GM21529 (cell line): ENCODE measurements around the gene COX7A1.

Experiments used
- ATAC-seq: cut with Tn5 transposase; IDR thresholded peaks from one replicate; pipeline ENCODE4 v1.9.1; 2021; ENCODE audit not compliant: unreplicated experiment

Gene COX7A1

DNA sequence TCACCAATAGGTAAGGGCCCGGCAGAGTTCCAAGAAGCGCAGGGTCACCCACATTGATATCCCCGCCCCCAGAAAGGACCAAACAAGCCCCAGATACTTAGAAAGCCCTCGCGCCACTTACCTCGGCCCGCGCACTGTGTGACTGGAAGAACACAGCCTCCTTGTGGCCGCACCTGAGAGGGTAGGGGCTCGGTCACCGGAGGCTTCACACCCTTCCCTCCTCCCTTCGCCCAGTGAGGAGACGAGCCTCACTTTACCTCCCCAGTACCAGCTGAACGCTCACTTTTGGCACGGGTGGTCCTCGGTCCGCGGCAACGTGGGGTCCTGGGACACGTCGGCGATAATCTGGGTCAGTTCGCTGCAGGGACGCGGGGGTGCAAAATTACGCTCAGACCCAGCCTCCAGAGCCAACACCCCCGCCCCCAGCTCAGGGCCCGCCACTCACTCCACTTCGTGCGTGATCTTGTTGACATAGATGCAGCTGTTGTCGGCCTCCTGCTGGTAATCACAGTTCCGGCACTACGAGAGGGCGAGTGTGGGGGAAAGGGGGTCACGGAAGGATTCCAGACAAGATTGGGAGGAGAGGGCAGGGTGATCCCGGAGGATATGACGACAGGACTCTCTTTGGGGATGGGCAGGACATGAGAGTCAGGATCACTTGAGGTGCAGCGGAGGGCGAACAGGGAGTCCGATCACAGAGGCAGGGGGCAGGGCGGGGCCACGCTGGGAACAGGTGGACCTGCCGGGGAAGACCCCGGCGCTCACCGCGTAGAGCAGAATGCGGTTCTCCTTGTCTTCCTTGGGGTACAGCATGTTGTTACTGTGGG is 38.1 kb downstream of the COX7A1 start:
- ATAC-seq, result no peak

DNA sequence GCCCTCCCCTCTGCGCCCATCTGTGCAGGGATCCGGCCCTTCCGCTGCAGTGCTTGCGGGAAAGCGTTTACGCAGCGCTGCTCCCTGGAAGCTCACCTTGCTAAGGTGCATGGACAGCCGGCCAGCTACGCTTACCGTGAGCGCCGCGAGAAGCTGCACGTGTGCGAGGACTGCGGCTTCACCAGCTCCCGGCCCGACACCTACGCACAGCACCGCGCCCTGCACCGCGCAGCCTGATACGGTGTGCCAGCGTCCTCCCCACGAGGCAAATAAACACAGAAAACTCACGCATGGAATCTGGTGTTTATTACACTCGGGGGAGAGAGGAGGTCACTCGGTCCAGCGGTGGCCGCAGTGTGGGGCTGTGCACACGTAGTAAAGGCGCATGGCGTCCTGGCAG is 38.8 kb downstream of the COX7A1 start:
- no peak for ATAC-seq

DNA sequence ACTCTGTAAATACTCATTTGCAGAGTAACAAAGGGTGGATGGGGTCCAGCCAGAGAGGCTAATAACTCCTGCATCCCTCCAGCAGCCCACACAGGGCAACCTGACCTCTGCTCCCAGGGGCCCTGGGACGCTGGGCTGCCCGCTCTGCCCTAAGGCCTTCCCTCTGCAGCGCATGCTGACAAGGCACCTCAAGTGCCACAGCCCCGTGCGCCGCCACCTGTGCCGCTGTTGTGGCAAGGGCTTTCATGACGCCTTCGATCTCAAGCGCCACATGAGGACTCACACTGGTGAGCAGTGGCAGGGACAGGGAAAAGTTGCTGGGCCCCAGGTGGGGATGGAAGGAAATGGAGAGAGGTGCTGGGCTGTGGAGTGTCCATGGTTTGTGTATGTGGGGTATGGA is 39.6 kb downstream of the COX7A1 start:
- no peak for ATAC-seq

DNA sequence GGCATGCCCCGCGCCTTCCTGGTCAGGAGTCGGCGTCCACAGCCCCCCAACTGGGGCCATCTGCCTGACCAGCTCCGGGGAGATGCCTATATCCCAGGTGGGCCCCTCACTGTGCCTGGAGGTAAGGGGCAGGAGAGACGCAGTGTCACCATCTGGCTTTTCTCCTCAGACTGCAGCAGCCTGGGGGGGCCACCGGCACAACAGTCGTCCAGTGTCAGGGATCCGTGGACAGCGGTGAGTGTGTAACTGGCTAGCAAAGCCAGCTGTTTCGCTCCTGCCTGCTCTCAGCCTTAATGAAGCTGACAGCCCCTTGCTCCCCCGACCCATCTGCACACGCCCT is 41.1 kb downstream of the COX7A1 start:
- ATAC-seq, result no peak

DNA sequence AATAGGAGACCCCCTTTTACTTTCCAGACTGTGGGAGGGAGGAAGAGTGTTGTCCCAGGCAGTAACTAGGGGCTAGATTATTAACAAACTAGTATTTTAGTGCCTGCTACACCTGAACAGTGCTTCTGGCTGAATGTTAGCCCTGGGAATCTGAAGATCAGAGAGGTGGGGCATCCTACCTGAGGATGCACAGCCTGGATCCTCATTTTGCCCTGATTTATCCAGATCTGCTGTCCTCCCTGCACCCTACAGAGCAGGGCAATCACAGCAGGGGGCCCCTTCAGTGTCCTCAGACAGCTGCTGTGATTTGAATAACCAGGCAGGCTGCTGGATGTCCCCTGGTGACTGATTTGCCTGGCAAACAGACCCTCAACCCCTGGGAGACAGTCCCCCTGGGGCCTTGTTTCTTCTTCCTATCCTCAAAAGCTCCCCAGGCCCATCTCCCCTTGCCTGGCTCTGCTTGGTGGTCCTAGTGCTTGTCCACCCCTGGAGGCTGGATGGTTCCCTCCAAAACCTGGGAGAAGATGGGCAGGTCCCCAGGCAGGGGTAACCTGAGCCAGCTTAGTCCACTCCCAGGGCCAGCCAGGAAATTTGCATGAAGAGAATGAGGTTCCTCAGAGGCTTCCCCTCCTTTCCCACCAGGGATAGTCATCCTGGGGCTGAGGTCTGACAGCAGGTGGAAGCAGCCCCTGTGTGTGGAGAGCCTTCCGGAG is 41.6 kb downstream of the COX7A1 start, which contains the start of gene OVOL3:
OVOL3 (plus strand) TSS at position 657 of the 713 bp plus-strand sequence. CDS start 60 bp downstream, outside the sequence.
- no peak for ATAC-seq

DNA sequence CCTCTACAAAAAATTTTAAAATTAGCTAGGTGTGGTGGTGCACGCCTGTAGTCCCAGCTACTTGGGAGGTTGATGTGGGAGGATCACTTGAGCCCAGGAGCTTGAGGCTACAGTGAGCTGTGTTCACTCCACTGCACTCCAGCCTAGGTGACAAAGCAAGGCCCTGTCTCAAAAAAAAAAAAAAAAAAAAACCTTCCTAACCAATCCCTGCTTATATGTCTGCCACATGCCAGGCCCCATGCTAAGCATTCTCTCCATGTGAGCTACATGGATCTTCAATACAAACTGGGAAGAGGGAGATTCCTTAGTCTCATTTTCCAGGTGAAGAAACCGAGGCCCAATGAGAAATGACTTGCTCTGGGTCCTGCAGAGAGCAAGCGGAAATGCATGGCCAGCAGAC is 43.6 kb downstream of the COX7A1 start:
- no peak for ATAC-seq

DNA sequence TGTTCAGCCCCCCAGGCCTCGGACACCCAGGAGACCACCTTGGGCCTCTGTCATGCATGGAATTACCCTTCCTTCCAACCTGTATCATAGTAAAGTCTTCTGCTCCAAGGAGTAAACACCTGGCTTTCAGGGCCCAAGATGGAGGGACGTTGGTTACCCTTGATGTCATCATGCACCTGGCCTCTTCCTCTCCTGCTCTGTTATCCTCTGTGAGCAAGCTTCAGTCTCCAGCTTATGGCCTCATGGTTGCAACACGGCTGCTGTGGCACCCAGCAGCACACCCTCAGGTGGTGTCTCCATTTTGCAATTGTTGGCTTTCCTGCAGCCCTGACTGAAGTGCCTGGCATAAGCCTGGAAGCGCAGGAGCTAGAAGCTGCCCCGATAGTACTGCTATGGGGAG is 45.3 kb downstream of the COX7A1 start:
- ATAC-seq, result no peak

DNA sequence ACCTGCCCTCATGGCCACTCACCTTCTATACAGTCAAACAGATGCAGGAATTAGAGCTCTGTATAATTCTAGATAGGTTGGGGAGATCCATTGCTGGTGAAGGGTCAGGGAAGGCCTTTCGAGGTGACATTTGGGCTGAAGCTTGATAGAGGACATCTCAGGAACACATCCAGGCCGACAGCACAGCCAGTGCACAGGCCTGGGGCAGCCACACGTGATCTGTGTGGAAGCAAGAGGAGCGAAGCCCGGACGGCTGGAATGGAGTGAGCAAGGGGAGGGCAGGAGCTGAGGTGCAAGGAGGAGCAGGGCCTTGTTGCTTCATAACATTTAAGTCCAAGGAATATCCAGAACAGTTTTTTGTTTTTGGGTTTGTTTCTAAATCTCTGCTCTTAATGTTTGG is 45.8 kb downstream of the COX7A1 start:
- no peak for ATAC-seq

DNA sequence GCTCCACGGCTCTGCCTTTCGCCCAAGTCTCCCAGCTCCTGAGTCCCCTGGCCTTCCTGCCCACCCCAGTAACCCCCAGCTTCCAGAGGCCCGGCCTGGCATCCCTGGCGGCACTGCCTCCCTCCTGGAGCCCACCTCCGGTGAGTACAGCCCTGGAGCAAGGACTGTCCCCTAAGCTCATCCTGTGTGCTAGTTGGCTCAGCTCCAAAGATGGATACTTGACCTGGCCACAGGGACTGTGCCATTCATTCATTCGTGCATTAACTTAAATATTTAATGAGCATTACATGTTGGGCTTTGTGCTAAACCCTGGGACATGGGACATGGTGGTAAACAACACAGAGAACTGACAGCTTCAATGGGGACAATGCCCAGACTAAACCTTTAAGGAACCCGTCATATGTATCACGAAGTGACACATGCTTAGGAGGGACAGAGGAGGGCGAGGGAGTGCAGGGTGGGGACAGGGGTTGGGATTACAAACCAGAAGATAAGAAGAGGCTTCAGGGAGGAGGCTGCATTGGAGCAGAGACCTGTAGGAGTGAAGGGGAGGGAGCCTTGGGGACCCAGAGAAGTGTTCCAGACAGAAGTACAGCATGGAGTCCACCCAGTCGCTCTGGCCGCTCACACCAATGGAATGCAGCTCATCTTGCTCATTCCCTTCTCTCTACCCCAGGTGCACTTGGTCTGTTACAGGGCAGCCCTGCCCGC is 48.2 kb downstream of the COX7A1 start:
- ATAC-seq, result no peak

DNA sequence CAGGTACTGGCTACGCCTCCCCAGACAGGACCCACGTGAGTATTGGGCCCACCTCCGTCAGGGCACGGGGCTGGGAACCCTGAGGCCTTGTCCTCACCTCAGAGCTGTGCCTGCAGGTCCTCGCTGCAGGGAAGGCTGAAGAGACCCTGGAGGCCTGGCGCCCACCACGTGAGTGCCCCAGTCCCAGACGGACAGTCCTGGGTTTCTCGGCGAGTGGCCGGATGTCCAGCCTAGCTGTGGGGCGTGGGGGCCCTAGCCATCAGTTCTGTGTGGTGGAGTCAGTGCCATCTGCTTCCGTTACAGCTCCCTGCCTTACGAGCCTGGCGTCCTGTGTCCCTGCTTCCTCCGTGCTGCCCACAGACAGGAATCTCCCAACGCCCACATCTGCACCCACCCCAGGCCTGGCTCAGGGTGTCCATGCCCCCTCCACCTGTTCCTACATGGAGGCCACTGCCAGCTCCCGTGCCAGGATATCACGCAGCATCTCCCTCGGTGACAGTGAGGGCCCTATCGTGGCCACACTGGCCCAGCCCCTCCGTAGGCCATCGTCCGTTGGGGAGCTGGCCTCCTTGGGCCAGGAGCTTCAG is 49.1 kb downstream of the COX7A1 start:
- ATAC-seq, result no peak

DNA sequence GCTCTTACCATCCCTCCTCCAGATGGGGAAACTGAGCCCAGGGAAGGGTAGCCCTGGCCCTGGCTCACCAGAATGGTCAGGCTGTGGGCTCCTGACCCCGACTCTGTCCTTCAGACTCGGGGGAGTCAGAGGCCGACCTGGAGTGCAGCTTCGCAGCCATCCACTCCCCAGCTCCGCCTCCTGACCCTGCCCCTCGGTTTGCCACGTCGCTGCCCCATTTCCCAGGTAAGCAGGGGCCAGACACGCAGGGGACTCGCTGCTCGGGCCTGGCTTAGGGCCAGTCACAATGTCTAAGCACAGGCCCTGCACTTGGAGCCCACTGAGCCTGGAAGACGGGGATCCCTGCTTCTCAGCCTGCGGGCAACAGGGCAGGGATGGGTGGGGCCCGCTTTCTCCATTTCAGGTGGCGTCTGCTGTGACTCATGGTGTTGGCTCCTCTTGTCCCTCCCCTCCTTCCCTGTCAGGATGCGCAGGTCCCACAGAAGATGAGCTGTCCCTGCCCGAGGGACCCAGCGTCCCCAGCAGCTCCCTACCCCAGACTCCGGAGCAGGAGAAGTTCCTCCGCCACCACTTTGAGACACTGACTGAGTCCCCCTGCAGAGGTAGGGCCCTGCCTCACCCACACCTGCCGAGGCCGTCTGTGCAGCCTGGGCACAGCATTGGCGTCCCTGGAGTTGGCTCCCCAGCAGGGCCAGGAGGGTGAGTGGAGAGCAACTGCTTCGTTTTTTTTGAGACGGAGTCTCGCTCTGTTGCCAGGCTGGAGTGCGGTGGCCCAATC is 50.5 kb downstream of the COX7A1 start:
- ATAC-seq, result no peak
